OCI-LY3 (cell line): ENCODE results near the gene CPA4.

ENCODE experiments used
- CTCF ChIP-seq: fragments of 200-600, 300-600 bp; sonication (generic); IDR thresholded peaks from 2 replicates; pipeline ENCODE4 v1.5.1; 2014; ENCODE audit warnings: antibody characterized with exemption, low read length, low read depth
- EZH2phosphoT487 ChIP-seq: fragments of 200-600 bp; shearing (Covaris generic); IDR thresholded peaks from 2 replicates; pipeline ENCODE4 v1.6.1; 2018; ENCODE audit warnings: antibody characterized with exemption, mixed run types, low read depth

GRCh38 chr7:130361681-130362080 is 68.7 kb downstream of the CPA4 start:
- TF ChIP-seq CTCF (no peak), EZH2phosphoT487 (no peak)
